H1 (cell line): ENCODE data around the gene NT5M. TPM values are rescaled to one million over a fixed set of nuclear protein-coding genes. Genes with fewer than 3 reads are reported as not detected.

Experiments
- CTCF ChIA-PET: fragments of 300-600 bp; sonication (Branson Sonifier 250); formaldehyde crosslinking; loops from one replicate; lab custom pipeline; 2021; ENCODE audit not compliant: partially characterized antibody; lab: Charles Lee
- POLR2A ChIA-PET: fragments of 300-600 bp; sonication (Branson Sonifier 250); formaldehyde crosslinking; loops from one replicate; lab custom pipeline; 2021; ENCODE audit warnings: inconsistent platforms; ENCODE audit not compliant: partially characterized antibody; lab: Charles Lee
- DNase-seq, 2 experiments: peaks; one replicate each; pipeline versions ENCODE4 v3.0.0 to v3.0.0-alpha.2; 2010 to 2022; ENCODE audit warnings: low spot score in 2 of 2, low read depth in 1 of 2, mixed read lengths in 1 of 2
- FAIRE-seq: peaks from 2 replicates; lab custom pipeline; 2011; peaks lifted over from hg19 to GRCh38; lab: Jason Lieb, UNC
- H2AFZ ChIP-seq: 2 replicates; pipeline ENCODE4 v1.8.1; 2012; ENCODE audit warnings: low read length, inconsistent platforms
- H2AK5ac ChIP-seq: 2 replicates; pipeline ENCODE4 v1.6.1; 2013; ENCODE audit warnings: low read depth, low read length
- H2BK120ac ChIP-seq: replicated peaks from 2 replicates; pipeline ENCODE3; 2013; ENCODE audit warnings: low read depth, low read length, inconsistent platforms
- H2BK12ac ChIP-seq: 2 replicates; pipeline ENCODE4 v1.6.1; 2013; ENCODE audit warnings: low read depth, low read length
- H2BK15ac ChIP-seq: 2 replicates; pipeline ENCODE4 v1.6.1; 2013; ENCODE audit warnings: low read length
- H2BK20ac ChIP-seq: 2 replicates; pipeline ENCODE4 v1.6.1; 2013; ENCODE audit warnings: low read length
- H2BK5ac ChIP-seq: 2 replicates; pipeline ENCODE4 v1.6.1; 2013; ENCODE audit warnings: low read depth, low read length
- H3K14ac ChIP-seq: 2 replicates; pipeline ENCODE4 v1.6.1; 2013; ENCODE audit warnings: inconsistent platforms; ENCODE audit not compliant: insufficient read length
- H3K18ac ChIP-seq: 2 replicates; pipeline ENCODE4 v1.6.1; 2013; ENCODE audit warnings: low read length; ENCODE audit errors: extremely low read depth
- H3K23ac ChIP-seq: 2 replicates; pipeline ENCODE4 v1.6.1; 2013; ENCODE audit warnings: inconsistent platforms; ENCODE audit not compliant: insufficient read length
- H3K23me2 ChIP-seq: 2 replicates; pipeline ENCODE4 v1.6.1; 2013; ENCODE audit warnings: low read depth, low read length
- H3K27ac ChIP-seq: 2 replicates; pipeline ENCODE4 v1.6.1; 2011; ENCODE audit warnings: low read depth, low read length, inconsistent platforms
- H3K27me3 ChIP-seq, 4 experiments: replicated peaks in 1 of 4; 1 replicate in 1 of 4; 2 replicates in 3 of 4; pipeline versions ENCODE4 v1.6.1 to v1.8.1; 2011 to 2013; ENCODE audit warnings: low read length in 3 of 4, mild to moderate bottlenecking in 3 of 4, inconsistent platforms in 2 of 4, mixed read lengths in 2 of 4, moderate library complexity in 1 of 4; ENCODE audit not compliant: control insufficient read depth in 3 of 4, insufficient read depth in 3 of 4; ENCODE audit errors: extremely low read depth in 1 of 4
- H3K36me3 ChIP-seq, 4 experiments: 2 replicates each; pipeline versions ENCODE4 v1.6.1 to v1.8.1; 2011 to 2013; ENCODE audit warnings: mild to moderate bottlenecking in 4 of 4, low read length in 3 of 4, moderate library complexity in 2 of 4, control low read depth in 1 of 4, inconsistent platforms in 1 of 4; ENCODE audit not compliant: insufficient read depth in 4 of 4, control insufficient read depth in 2 of 4
- H3K4ac ChIP-seq: replicated peaks from 2 replicates; pipeline ENCODE3; 2013; ENCODE audit warnings: low read length, low read depth, mixed read lengths, inconsistent platforms; ENCODE audit not compliant: insufficient read length
- H3K4me1 ChIP-seq, 4 experiments: replicated peaks in 1 of 4; 1 replicate in 1 of 4; 2 replicates in 3 of 4; pipeline versions ENCODE4 v1.6.1 to v1.8.1; 2011 to 2013; ENCODE audit warnings: low read length in 3 of 4, inconsistent platforms in 2 of 4, mixed read lengths in 1 of 4; ENCODE audit not compliant: insufficient read depth in 4 of 4, control insufficient read depth in 3 of 4
- H3K4me2 ChIP-seq, 2 experiments: 2 replicates each; pipeline versions ENCODE4 v1.6.1 to v1.8.1; 2011 to 2013; ENCODE audit warnings: low read depth in 2 of 2, low read length in 2 of 2, control low read depth in 1 of 2, inconsistent platforms in 1 of 2, mild to moderate bottlenecking in 1 of 2; ENCODE audit not compliant: insufficient read depth in 1 of 2
- H3K4me3 ChIP-seq, 4 experiments: fragments of 200-600, 300-600 bp in 1 of 4; sonication (generic), shearing (Covaris generic), sonication (Bioruptor Twin) in 1 of 4; 2 replicates each; pipeline versions ENCODE4 v1.5.1 to v1.8.1; 2011 to 2016; ENCODE audit warnings: low read length in 4 of 4, low read depth in 3 of 4, control low read depth in 2 of 4, inconsistent platforms in 2 of 4, mild to moderate bottlenecking in 2 of 4, mixed read lengths in 1 of 4, moderate library complexity in 1 of 4; ENCODE audit not compliant: insufficient read depth in 2 of 4; ENCODE audit errors: extremely low read depth in 1 of 4
- H3K56ac ChIP-seq: replicated peaks from 2 replicates; pipeline ENCODE3; 2013; ENCODE audit warnings: low read depth, mild to moderate bottlenecking, mixed read lengths, low read length, inconsistent platforms; ENCODE audit not compliant: insufficient read length
- H3K79me1 ChIP-seq: 2 replicates; pipeline ENCODE4 v1.6.1; 2013; ENCODE audit warnings: low read depth, low read length, control low read depth
- H3K79me2 ChIP-seq, 2 experiments: 2 replicates each; pipeline versions ENCODE4 v1.6.1 to v1.8.1; 2012 to 2013; ENCODE audit warnings: low read length in 2 of 2, mild to moderate bottlenecking in 2 of 2, inconsistent platforms in 1 of 2; ENCODE audit not compliant: insufficient read depth in 2 of 2, control insufficient read depth in 1 of 2
- H3K9ac ChIP-seq, 4 experiments: replicated peaks in 1 of 4; 1 replicate in 1 of 4; 2 replicates in 3 of 4; pipeline versions ENCODE4 v1.6.1 to v1.8.1; 2011 to 2013; ENCODE audit warnings: low read depth in 3 of 4, low read length in 3 of 4, control low read depth in 2 of 4, mild to moderate bottlenecking in 2 of 4, moderate library complexity in 2 of 4, inconsistent platforms in 1 of 4; ENCODE audit errors: extremely low read depth in 1 of 4
- H3K9me3 ChIP-seq, 2 experiments: 2 replicates each; pipeline versions ENCODE4 v1.6.1 to v1.8.1; 2012 to 2013; ENCODE audit warnings: mild to moderate bottlenecking in 2 of 2, moderate library complexity in 2 of 2, control low read depth in 1 of 2, inconsistent platforms in 1 of 2, low read depth in 1 of 2, low read length in 1 of 2, mixed read lengths in 1 of 2; ENCODE audit not compliant: insufficient read depth in 2 of 2
- H4K20me1 ChIP-seq, 2 experiments: replicated peaks in 1 of 2; 2 replicates each; pipeline versions ENCODE3 to v1.8.1; 2011 to 2013; ENCODE audit warnings: inconsistent platforms in 2 of 2, low read length in 2 of 2, mild to moderate bottlenecking in 1 of 2; ENCODE audit not compliant: insufficient read depth in 2 of 2, control insufficient read depth in 1 of 2
- H4K5ac ChIP-seq: 2 replicates; pipeline ENCODE4 v1.6.1; 2013; ENCODE audit warnings: low read length, low read depth, mixed read lengths, inconsistent platforms; ENCODE audit not compliant: insufficient read length
- H4K8ac ChIP-seq: 2 replicates; pipeline ENCODE4 v1.8.0; 2013; ENCODE audit warnings: mild to moderate bottlenecking, moderate library complexity, low read length, inconsistent platforms; ENCODE audit not compliant: insufficient read depth; ENCODE audit errors: extremely low read depth
- H4K91ac ChIP-seq: replicated peaks from 2 replicates; pipeline ENCODE3; 2013; ENCODE audit warnings: low read length, mixed read lengths, inconsistent platforms; ENCODE audit not compliant: insufficient read length
- HDAC2 ChIP-seq, 2 experiments: fragments of 300-600 bp in 1 of 2; sonication (generic) in 1 of 2; IDR thresholded peaks; 2 replicates each; pipeline ENCODE4 v1.6.1; 2011 to 2012; ENCODE audit warnings: low read depth in 2 of 2, low read length in 2 of 2, mild to moderate bottlenecking in 2 of 2, moderate library complexity in 2 of 2, borderline replicate concordance in 1 of 2, inconsistent platforms in 1 of 2
- RXRA ChIP-seq: IDR thresholded peaks from 2 replicates; pipeline ENCODE4 v1.6.1; 2011; ENCODE audit warnings: low read depth, mild to moderate bottlenecking, low read length, moderate library complexity; ENCODE audit not compliant: insufficient read depth
- SUZ12 ChIP-seq: fragments of 200-600 bp; sonication (generic); IDR thresholded peaks from 2 replicates; pipeline ENCODE4 v1.6.1; 2012; ENCODE audit warnings: mild to moderate bottlenecking, inconsistent platforms, low read length, moderate library complexity, mixed read lengths
- WGBS, 2 experiments: shearing (Covaris generic) in 1 of 2; methylation state at CpG; one replicate each; pipeline versions ENCODE4 v1.1.6 to v1.1.7; 2013 to 2015; ENCODE audit warnings: low lambda C conversion rate in 2 of 2, mixed read lengths in 2 of 2, inconsistent platforms in 1 of 2, low coverage in 1 of 2, missing lambda C conversion rate in 1 of 2; ENCODE audit not compliant: insufficient replicate concordance in 2 of 2, insufficient coverage in 1 of 2, insufficient read length in 1 of 2; ENCODE audit errors: extremely low coverage in 1 of 2, missing lambda C conversion rate in 1 of 2; 5-methylcytosine and 5-hydroxymethylcytosine counted together
- polyA plus RNA-seq, 7 experiments: library from polyadenylated mRNA; depleted of rRNA in 3 of 7; stranded (reverse) in 5 of 7; unstranded in 2 of 7; fragments of >200 nt in 5 of 7; fragments of 200-250 nt in 2 of 7; gene quantifications; 1 replicate in 5 of 7; 2 replicates in 1 of 7; 4 replicates in 1 of 7; pipeline versions ENCODE4 v1.2.1 to v1.2.3, GENCODE V29; 2011 to 2013; ENCODE audit warnings: missing spikeins in 2 of 7, mixed read lengths in 2 of 7
- total RNA-seq: library from RNA; stranded (reverse); fragmentation: NEBNext Ultra II Directional; extraction: Animal tissue kit (Norgen Biotek cat#: 25700); gene quantifications from 2 replicates; pipeline ENCODE4 v1.2.1, GENCODE V29; 2021

Gene NT5M
- total and polyA plus RNA-seq, 2 of the 8 experiments (the other 6 are each of a cell fraction or from before 2014, with no cell fraction given): 7.6 to 18.2 TPM

- no peak overlapping the region for H2BK20ac ChIP-seq
- no peak overlapping the region for H2BK12ac ChIP-seq
- TF ChIP-seq HDAC2 (IDR thresholded peaks at IDR 0.05; ENCODE audit: borderline replicate concordance in 1 of 2, low read depth in 2 of 2, low read length in 2 of 2): no peak
- TF ChIP-seq RXRA: no peak
- TF ChIP-seq SUZ12: no peak
- ChIA-PET POLR2A (interaction anchor here (0.5 to 1.3 kb wide), 2 partner anchors 25 to 110 kb away, joined by 3 to 6 read pairs; partner anchors contain the start of gene COPS3), CTCF (interaction anchor here (1.5 kb wide), 1 partner anchor 48 kb away, joined by 4 read pairs; no protein-coding TSS in a partner anchor)
- no peak overlapping the region for H4K8ac ChIP-seq
- no peak overlapping the region for H3K4me3 ChIP-seq
- H3K79me2 ChIP-seq: no peaks in the 10 kb centered on the region
- H3K27ac ChIP-seq: no peak overlapping the region
- no peak overlapping the region for H3K18ac ChIP-seq
- H3K4me2 ChIP-seq: no peak overlapping the region; a peak in 1 of 4 replicates
- H4K91ac ChIP-seq: no peak overlapping the region
- H2BK120ac ChIP-seq: no peak overlapping the region
- no peaks in the 10 kb centered on the region for H4K20me1 ChIP-seq
- no peak overlapping the region for H2BK5ac ChIP-seq
- no peak overlapping the region for H3K14ac ChIP-seq
- no peak overlapping the region for H3K9ac ChIP-seq
- H2AK5ac ChIP-seq: no peak overlapping the region
- FAIRE-seq (no peak), DNase-seq (no peak)
- 77% methylated on average over 8 of the region's 8 CpGs; no CpG with 5 or more reads in 1 of the 2 experiments for WGBS, 2 experiments
- H3K4me1 ChIP-seq: peaks cover 0 to 6% (median under 1%) of the 10 kb centered on the region in 4 experiments; a peak in 3 of 7 replicates
- H3K4ac ChIP-seq: peak overlapping the region; percentile 85
- no peaks in the 10 kb centered on the region for H3K36me3 ChIP-seq
- H2BK15ac ChIP-seq: no peak overlapping the region; the same call in 1 of the 2 replicates
- H4K5ac ChIP-seq: no peak overlapping the region
- peaks cover 0 to 10% (median 8%) of the 10 kb centered on the region in 4 experiments; a peak in 5 of 7 replicates for H3K27me3 ChIP-seq
- H3K79me1 ChIP-seq: no peaks in the 10 kb centered on the region
- no peak overlapping the region for H2AFZ ChIP-seq
- no peak overlapping the region for H3K23ac ChIP-seq
- peaks cover 11% of the 10 kb centered on the region for H3K23me2 ChIP-seq
- no peaks in the 10 kb centered on the region for H3K9me3 ChIP-seq
- H3K56ac ChIP-seq: no peak overlapping the region
These were observed 2.2 kb downstream of the NT5M start for GRCh38 chr17:17305281-17305801.
